GM20000 (cell line): ENCODE data around the gene TCF12.

Experiments
- DNase-seq: peaks from one replicate; pipeline ENCODE4 v3.0.0; 2012; ENCODE audit warnings: low spot score
- CTCF ChIP-seq: IDR thresholded peaks from 2 replicates; pipeline ENCODE4 v1.5.1; 2012; ENCODE audit warnings: mild to moderate bottlenecking, control low read depth; ENCODE audit errors: extremely low read depth, missing control alignments

The TCF12 gene

DNA sequence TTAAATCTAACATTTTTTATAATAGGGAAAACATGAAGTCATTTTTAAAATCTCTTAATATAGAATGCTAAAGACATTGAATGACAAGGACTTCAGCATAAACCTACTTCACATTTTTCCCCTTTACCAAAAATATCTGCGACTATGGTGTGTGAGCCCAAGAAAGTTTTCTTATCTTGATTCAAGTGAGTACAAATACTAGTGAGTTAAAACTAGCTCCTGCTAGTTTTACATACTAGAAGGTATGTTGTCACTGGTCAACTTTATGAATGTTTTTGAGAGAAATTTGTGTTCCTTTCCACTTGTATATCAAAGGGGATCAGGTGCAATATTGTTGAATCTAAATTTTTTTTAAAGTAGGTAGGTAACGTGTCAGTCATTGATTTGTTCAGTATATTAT lies 305.4 kb downstream of the TCF12 start:
- TF ChIP-seq CTCF = no peak
- no peak for DNase-seq

DNA sequence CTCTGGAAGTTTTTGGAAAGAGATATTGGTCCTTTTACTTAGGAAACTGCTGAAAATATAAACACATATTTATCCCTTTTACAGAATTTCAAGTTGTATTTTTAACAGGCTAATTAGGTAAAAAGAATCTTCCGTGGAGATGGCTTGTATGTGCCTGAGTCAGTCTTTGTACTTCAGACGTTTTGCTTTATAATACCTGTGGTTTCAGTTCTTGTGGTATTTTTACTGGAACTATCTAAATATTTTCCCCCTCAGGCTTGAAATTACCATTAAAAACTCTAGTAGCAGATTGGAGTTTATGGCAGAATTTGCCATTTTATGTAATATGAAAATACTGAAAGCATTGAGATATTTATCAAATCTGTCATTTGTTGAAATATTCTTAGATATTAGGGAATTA lies 306.2 kb downstream of the TCF12 start:
- no peak for TF ChIP-seq CTCF
- no peak for DNase-seq

GRCh38 chr15:57227166-57227565 lies 308.7 kb downstream of the TCF12 start:
- DNase-seq = no peak
- no peak for TF ChIP-seq CTCF

DNA sequence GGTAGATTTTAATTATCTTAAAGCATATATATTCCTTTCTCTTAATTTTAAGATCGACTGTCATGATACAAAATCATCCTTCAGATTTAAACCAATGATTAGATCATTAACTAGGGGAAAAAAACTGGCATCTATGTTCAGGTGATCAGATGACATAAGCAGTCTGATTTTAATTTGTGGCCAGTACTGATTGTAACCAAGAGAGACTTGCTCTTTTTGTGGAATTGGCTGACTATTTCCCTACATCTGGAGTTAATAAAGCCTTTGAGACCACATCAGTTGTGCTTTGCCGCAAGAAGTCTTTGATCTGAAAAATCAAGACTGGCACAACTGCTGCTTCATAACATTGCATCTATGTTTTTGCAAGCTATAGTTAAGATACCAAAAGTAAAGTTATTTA lies 309.5 kb downstream of the TCF12 start:
- no peak for TF ChIP-seq CTCF
- DNase-seq = no peak

DNA sequence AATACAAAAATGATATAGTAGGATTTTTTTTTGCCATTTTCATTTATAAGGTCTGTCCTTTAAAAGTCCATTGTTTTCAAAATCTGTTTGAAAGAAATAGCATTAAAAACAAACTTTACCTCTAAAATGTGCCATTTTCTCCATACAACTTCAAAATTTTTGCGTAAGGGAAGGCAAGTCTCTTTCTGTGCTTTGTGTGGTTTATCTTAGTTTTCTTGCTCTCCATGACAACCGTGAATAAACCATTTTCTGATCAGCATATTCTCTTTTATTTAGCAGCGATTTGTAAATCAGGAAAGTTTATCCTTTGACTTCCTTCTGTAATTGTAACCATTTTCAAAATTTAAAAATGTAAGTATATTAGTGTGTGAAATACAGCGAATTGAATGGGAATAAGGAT lies 310.0 kb downstream of the TCF12 start:
- DNase-seq = no peak
- TF ChIP-seq CTCF = no peak

DNA sequence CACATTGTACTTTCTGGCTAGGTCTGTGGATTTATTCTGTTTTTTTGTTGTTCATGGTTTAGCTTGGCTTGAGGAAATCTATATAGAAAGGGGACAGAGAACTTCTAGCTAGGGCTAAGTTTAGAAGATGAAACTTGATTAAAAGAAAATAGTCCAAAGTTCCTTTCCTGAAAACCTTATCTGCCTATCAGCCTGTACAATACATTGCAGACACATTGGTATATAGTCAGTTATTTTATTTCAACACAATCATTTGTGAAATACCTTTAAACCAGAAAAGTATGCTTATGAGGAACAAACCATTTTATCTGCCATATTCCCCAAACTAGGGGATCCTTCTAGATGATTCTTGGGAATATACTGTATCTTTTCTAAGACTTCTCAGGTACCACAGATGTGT lies 310.6 kb downstream of the TCF12 start:
- no peak for TF ChIP-seq CTCF

DNA sequence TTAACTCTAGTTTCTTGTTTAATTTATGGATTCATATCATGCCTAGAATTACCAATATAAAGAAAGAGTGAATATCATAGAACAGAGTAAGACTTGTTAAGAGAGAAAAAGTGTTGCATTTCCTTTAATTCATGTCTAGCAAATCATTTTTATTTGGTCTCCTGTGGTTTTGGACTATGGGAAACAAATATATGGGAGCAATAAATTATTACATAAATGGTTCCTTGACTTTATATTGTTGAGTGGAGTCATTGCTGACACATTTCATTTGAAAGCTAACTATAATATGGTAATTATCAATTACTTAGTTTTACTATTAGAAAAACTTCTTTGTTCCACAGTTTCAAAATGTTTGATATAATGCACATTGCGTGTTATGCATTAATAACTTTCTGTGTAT lies 313.1 kb downstream of the TCF12 start:
- TF ChIP-seq CTCF = no peak
- no peak for DNase-seq

More for the DNA sequence above, 310.6 kb downstream of the TCF12 start:
- no peak for DNase-seq

- no peak for TF ChIP-seq CTCF
- no peak for DNase-seq
Observed at GRCh38 chr15:57234156-57234555, 315.7 kb downstream of the TCF12 start.
